ENCODE data around the gene ZNF189.

Gene ZNF189

GRCh38 chr9:101360647-101361046, 38.0 kb upstream of the ZNF189 start:
- TF ChIP-seq SPI1 (IDR thresholded peaks at IDR 0.05; ENCODE audit: low read depth, low read length) (no peak), POLR2A (IDR thresholded peaks at IDR 0.05; ENCODE audit: low read depth, low read length) (no peak), POU2F2 (IDR thresholded peaks at IDR 0.05; ENCODE audit: low read depth, low read length) (no peak), TAF1 (IDR thresholded peaks at IDR 0.05; ENCODE audit: low read depth, low read length) (no peak), PAX5 (IDR thresholded peaks at IDR 0.05; ENCODE audit: insufficient read depth, low read length, severe bottlenecking) (no peak), POLR2AphosphoS5 (IDR thresholded peaks at IDR 0.05; ENCODE audit: low read depth, low read length) (no peak)
- DNase-seq (ENCODE audit: insufficient read length, low spot score) (no peak), FAIRE-seq (no peak)

- FAIRE-seq (no peak), DNase-seq (ENCODE audit: insufficient read length, low spot score) (no peak)
- TF ChIP-seq TAF1 (IDR thresholded peaks at IDR 0.05; ENCODE audit: low read depth, low read length): no peak
- TF ChIP-seq PAX5 (IDR thresholded peaks at IDR 0.05; ENCODE audit: insufficient read depth, low read length, severe bottlenecking): no peak
- no peak for TF ChIP-seq SPI1 (IDR thresholded peaks at IDR 0.05; ENCODE audit: low read depth, low read length)
- TF ChIP-seq POLR2A (IDR thresholded peaks at IDR 0.05; ENCODE audit: low read depth, low read length): no peak
Measured at GRCh38 chr9:101362450-101362849, 36.2 kb upstream of the ZNF189 start.

- DNase-seq (ENCODE audit: insufficient read length, low spot score) (no peak), FAIRE-seq (no peak)
- no peak for TF ChIP-seq POU2F2 (IDR thresholded peaks at IDR 0.05; ENCODE audit: low read depth, low read length)
- no peak for TF ChIP-seq POLR2AphosphoS5 (IDR thresholded peaks at IDR 0.05; ENCODE audit: low read depth, low read length)
- TF ChIP-seq SPI1 (IDR thresholded peaks at IDR 0.05; ENCODE audit: low read depth, low read length): no peak
- no peak for TF ChIP-seq PAX5 (IDR thresholded peaks at IDR 0.05; ENCODE audit: insufficient read depth, low read length, severe bottlenecking)
- no peak for TF ChIP-seq TAF1 (IDR thresholded peaks at IDR 0.05; ENCODE audit: low read depth, low read length)
- no peak for TF ChIP-seq POLR2A (IDR thresholded peaks at IDR 0.05; ENCODE audit: low read depth, low read length)
Measured at GRCh38 chr9:101365181-101365580, 33.5 kb upstream of the ZNF189 start.

- TF ChIP-seq POLR2A (IDR thresholded peaks at IDR 0.05; ENCODE audit: low read depth, low read length) (no peak), TAF1 (IDR thresholded peaks at IDR 0.05; ENCODE audit: low read depth, low read length) (no peak), SPI1 (IDR thresholded peaks at IDR 0.05; ENCODE audit: low read depth, low read length) (no peak), POU2F2 (IDR thresholded peaks at IDR 0.05; ENCODE audit: low read depth, low read length) (no peak), POLR2AphosphoS5 (IDR thresholded peaks at IDR 0.05; ENCODE audit: low read depth, low read length) (no peak), PAX5 (IDR thresholded peaks at IDR 0.05; ENCODE audit: insufficient read depth, low read length, severe bottlenecking) (no peak)
- DNase-seq (ENCODE audit: insufficient read length, low spot score) (no peak), FAIRE-seq (no peak)
Measured at GRCh38 chr9:101366038-101366756, 32.5 kb upstream of the ZNF189 start.

- FAIRE-seq (no peak), DNase-seq (ENCODE audit: insufficient read length, low spot score) (no peak)
- TF ChIP-seq SPI1 (IDR thresholded peaks at IDR 0.05; ENCODE audit: low read depth, low read length) (no peak), POU2F2 (IDR thresholded peaks at IDR 0.05; ENCODE audit: low read depth, low read length) (no peak), POLR2AphosphoS5 (IDR thresholded peaks at IDR 0.05; ENCODE audit: low read depth, low read length) (no peak), PAX5 (IDR thresholded peaks at IDR 0.05; ENCODE audit: insufficient read depth, low read length, severe bottlenecking) (no peak), POLR2A (IDR thresholded peaks at IDR 0.05; ENCODE audit: low read depth, low read length) (no peak), TAF1 (IDR thresholded peaks at IDR 0.05; ENCODE audit: low read depth, low read length) (no peak)
Measured at GRCh38 chr9:101367323-101367722, 31.3 kb upstream of the ZNF189 start.

- no peak for TF ChIP-seq POLR2AphosphoS5 (IDR thresholded peaks at IDR 0.05; ENCODE audit: low read depth, low read length)
- no peak for TF ChIP-seq PAX5 (IDR thresholded peaks at IDR 0.05; ENCODE audit: insufficient read depth, low read length, severe bottlenecking)
- DNase-seq (ENCODE audit: insufficient read length, low spot score): no peak
Measured at GRCh38 chr9:101369286-101369685, 29.4 kb upstream of the ZNF189 start.

GRCh38 chr9:101369884-101370531, 28.6 kb upstream of the ZNF189 start:
- TF ChIP-seq POLR2AphosphoS5 (IDR thresholded peaks at IDR 0.05; ENCODE audit: low read depth, low read length): no peak
- no peak for TF ChIP-seq SPI1 (IDR thresholded peaks at IDR 0.05; ENCODE audit: low read depth, low read length)
- TF ChIP-seq PAX5 (IDR thresholded peaks at IDR 0.05; ENCODE audit: insufficient read depth, low read length, severe bottlenecking): no peak
- no peak for TF ChIP-seq TAF1 (IDR thresholded peaks at IDR 0.05; ENCODE audit: low read depth, low read length)
- no peak for TF ChIP-seq POU2F2 (IDR thresholded peaks at IDR 0.05; ENCODE audit: low read depth, low read length)
- no peak for TF ChIP-seq POLR2A (IDR thresholded peaks at IDR 0.05; ENCODE audit: low read depth, low read length)
- FAIRE-seq (no peak), DNase-seq (ENCODE audit: insufficient read length, low spot score) (no peak)

More at GRCh38 chr9:101369286-101369685, 29.4 kb upstream of the ZNF189 start:
- FAIRE-seq: no peak

- DNase-seq (ENCODE audit: insufficient read length, low spot score) (no peak), FAIRE-seq (no peak)
- TF ChIP-seq SPI1 (IDR thresholded peaks at IDR 0.05; ENCODE audit: low read depth, low read length) (no peak), POLR2A (IDR thresholded peaks at IDR 0.05; ENCODE audit: low read depth, low read length) (no peak), PAX5 (IDR thresholded peaks at IDR 0.05; ENCODE audit: insufficient read depth, low read length, severe bottlenecking) (no peak), POU2F2 (IDR thresholded peaks at IDR 0.05; ENCODE audit: low read depth, low read length) (no peak), TAF1 (IDR thresholded peaks at IDR 0.05; ENCODE audit: low read depth, low read length) (no peak), POLR2AphosphoS5 (IDR thresholded peaks at IDR 0.05; ENCODE audit: low read depth, low read length) (no peak)
Measured at GRCh38 chr9:101371813-101372212, 26.8 kb upstream of the ZNF189 start.

- TF ChIP-seq TAF1 (IDR thresholded peaks at IDR 0.05; ENCODE audit: low read depth, low read length): no peak
- no peak for TF ChIP-seq POLR2AphosphoS5 (IDR thresholded peaks at IDR 0.05; ENCODE audit: low read depth, low read length)
- no peak for TF ChIP-seq PAX5 (IDR thresholded peaks at IDR 0.05; ENCODE audit: insufficient read depth, low read length, severe bottlenecking)
- FAIRE-seq: no peak
- no peak for DNase-seq (ENCODE audit: insufficient read length, low spot score)
Measured at GRCh38 chr9:101372327-101373118, 26.1 kb upstream of the ZNF189 start.

Data from GM12891 (cell line).